22Rv1 (cell line): ENCODE results near the gene JAG2.

ENCODE experiments used
- CTCF ChIP-seq: fragments of 450-650 bp; IDR thresholded peaks from 2 replicates; pipeline ENCODE4 v1.5.1; 2017; ENCODE audit warnings: mild to moderate bottlenecking
- ZFX ChIP-seq: fragments of 450-650 bp; IDR thresholded peaks from 2 replicates; pipeline ENCODE4 v1.6.1; 2017; ENCODE audit warnings: antibody characterized with exemption, borderline replicate concordance

- no peak for TF ChIP-seq CTCF
- no peak for TF ChIP-seq ZFX
These were observed 37.2 kb upstream of the JAG2 start for GRCh38 chr14:105205673-105206208.
